Measurements from ENCODE around the gene TRPM4.

The TRPM4 gene

DNA sequence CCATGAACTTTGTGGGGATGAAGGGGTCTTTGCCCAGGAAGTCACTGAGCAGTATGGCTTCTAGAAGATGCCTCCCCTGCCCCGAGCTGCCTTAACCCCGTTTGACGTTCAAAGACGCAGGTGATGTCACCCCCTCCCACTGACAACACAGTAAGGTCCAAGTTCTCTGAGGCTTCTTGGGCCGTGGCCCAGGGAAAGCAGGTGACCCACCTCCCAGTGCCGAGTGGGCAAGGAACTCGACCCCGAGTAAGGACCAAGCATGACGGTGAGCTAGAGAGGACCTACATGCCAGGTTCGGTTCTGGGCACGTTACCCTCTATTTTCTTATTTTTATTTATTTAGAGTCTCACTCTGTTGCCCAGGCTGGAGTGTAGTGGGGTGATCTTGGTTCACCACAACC is 86.1 kb downstream of the TRPM4 start:
- no peak for DNase-seq

DNA sequence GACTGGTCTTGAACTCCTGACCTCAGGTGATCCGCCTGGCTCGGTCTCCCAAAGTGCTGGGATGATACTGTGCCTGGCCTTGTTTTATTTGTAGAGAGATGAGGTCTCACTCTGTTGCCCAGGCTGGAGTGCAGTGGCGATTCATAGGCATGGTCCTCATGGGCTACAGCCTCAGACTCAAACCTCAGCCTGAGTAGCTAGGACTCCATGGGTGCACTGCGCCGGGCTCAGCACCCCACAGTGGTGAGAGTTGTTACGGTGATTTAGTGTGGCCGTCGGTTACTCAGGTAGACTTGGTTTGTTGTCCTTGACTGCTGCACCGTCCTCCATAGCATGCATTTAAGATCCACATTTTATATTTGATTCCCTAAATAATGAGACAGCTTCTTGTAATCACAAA is 86.7 kb downstream of the TRPM4 start:
- DNase-seq = no peak

DNA sequence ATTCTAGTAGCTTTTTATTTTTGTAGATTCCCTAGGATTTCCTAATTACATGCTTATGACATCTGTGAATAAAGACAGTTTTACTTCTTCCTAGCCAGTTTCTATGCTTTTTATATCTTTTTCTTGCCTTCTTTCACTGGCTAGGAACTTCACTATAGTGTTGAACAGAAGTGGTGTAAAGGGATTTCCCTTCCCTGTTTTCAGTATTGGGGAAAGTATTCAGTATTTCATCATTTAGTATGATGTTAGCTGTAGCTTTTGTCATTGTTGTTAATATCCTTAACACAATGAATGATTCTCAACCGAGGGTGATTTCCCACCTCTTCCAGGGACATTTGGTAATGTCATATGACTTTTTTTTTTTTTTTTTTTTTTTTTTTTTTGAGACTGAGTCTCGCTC is 90.1 kb downstream of the TRPM4 start:
- no peak for DNase-seq

DNA sequence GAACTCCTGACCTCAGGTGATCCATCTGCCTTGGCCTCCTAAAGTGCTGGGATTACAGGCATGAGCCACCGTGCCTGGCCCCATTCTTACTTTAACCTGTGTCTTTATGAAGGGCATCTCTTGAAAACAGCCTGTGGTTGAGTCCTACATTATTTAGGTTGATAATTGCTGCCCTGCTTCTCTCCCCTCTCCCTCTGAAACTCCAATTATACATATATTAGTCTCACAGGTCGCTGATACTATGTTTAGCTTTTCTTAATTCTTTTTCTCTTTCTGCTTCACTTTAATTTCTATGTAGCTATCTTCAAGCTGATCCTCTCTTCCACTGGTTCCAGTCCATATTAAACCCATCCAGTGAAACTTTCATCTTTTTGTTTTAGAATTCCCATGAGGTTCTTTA is 92.3 kb downstream of the TRPM4 start:
- DNase-seq = no peak

DNA sequence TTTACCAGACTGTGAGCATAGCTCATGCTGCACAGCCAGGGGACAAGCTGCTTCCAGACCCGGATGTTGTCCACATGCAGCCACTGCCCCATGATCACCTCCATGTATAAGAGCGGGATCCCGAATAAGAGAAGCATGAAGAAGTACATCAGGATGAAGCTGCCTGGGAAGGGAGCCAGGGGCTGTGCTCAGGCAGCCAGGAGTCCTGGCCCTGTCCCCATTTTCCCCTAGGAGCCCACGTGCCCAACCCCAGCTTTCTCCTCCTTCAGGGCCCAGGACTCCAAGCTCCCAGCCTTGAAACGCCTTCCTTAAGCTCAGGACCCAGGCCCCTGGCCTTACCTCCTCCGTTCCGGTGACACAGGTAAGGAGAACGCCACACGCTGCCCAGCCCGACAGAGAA is 98.1 kb downstream of the TRPM4 start:
- no peak for DNase-seq

DNA sequence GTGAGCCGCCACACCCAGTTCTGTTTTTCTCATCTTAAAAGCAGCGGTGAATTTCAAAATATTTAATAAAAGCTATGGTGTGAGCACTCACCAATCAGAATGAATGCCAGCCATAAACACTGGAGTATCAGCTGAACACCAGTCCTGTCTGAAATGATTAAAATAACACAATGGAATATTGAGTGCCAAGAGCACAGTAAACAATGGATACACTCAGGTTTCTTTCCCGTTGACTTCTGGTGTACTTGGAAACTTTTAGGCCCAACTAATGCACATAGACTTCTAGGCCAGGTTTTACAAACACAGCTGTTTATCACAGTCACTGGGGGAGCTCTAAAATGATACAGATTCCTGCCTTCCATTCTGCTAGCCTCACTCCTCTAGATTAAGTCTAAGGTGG is 99.1 kb downstream of the TRPM4 start:
- no peak for DNase-seq
